Nephron progenitor cell (in vitro differentiated cells): ENCODE measurements around the gene INPP5J.
A peak's percentile ranks its signal among the peaks of the same experiment; 100 is the strongest.

Experiments
- DNase-seq: peaks from one replicate; pipeline ENCODE4 v3.0.0; 2021
- H3K27ac Mint-ChIP-seq: 2 replicates; pipeline ENCODE4 v1.8.0; 2021; ENCODE audit warnings: mild to moderate bottlenecking, moderate library complexity, mixed read lengths
- H3K27me3 Mint-ChIP-seq: 2 replicates; pipeline ENCODE4 v1.8.0; 2021; ENCODE audit warnings: mild to moderate bottlenecking, low read depth, mixed read lengths; ENCODE audit not compliant: poor library complexity
- H3K36me3 Mint-ChIP-seq: 2 replicates; pipeline ENCODE4 v1.8.0; 2021; ENCODE audit warnings: low read depth, mixed read lengths
- H3K4me1 Mint-ChIP-seq: 2 replicates; pipeline ENCODE4 v1.8.0; 2021; ENCODE audit warnings: mixed read lengths
- H3K4me3 Mint-ChIP-seq: 2 replicates; pipeline ENCODE4 v1.8.0; 2021; ENCODE audit warnings: mild to moderate bottlenecking, moderate library complexity, mixed read lengths
- H3K9me3 Mint-ChIP-seq: 2 replicates; pipeline ENCODE4 v1.8.0; 2021; ENCODE audit warnings: mild to moderate bottlenecking, moderate library complexity, mixed read lengths
- CTCF ChIP-seq: fragments of 200-600 bp; sonication (generic); IDR thresholded peaks from 2 replicates; pipeline ENCODE4 v1.5.0; 2021; ENCODE audit warnings: antibody characterized with exemption

INPP5J gene

GRCh38 chr22:31178859-31179258 is 56.1 kb downstream of the INPP5J start:
- H3K36me3 Mint-ChIP-seq, result peaks cover 63% of the 10 kb centered on the region
- no peaks in the 10 kb centered on the region for H3K27me3 Mint-ChIP-seq
- TF ChIP-seq CTCF, result no peak
- peaks cover 9% of the 10 kb centered on the region for H3K4me1 Mint-ChIP-seq
- no peak overlapping the region for H3K4me3 Mint-ChIP-seq
- H3K27ac Mint-ChIP-seq, result no peak overlapping the region
- H3K9me3 Mint-ChIP-seq, result peaks cover 16% of the 10 kb centered on the region
- no peak for DNase-seq

DNA sequence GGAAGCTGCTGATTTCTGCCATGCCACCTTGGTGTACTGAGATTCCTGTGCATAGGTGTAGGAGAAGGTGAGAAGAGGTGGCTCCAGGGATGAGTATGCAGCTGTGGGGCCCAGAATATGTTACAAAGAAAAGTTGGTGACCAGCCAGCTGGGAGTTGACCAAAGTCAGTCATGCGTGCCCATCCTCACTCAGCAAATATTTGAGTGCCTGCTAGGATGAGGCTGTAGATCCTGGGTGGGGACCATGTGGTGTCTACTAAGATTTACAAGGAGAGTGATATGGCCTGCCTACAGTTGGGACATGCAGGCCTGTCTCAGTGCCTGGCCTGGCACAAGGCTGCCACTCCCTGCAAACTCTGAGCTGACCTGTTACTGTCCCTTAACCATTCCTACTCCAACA is 56.6 kb downstream of the INPP5J start:
- H3K27ac Mint-ChIP-seq, result no peak overlapping the region
- H3K27me3 Mint-ChIP-seq, result no peaks in the 10 kb centered on the region
- peaks cover 9% of the 10 kb centered on the region for H3K4me1 Mint-ChIP-seq

GRCh38 chr22:31184015-31184414 is 61.2 kb downstream of the INPP5J start:
- Mint-ChIP-seq H3K27ac (no peak overlapping the region), H3K36me3 (peaks cover 77% of the 10 kb centered on the region), H3K4me1 (peaks cover 5% of the 10 kb centered on the region), H3K9me3 (peaks cover 26% of the 10 kb centered on the region), H3K4me3 (no peak overlapping the region), H3K27me3 (no peaks in the 10 kb centered on the region)
- TF ChIP-seq CTCF, result no peak
- no peak for DNase-seq

More for the DNA sequence above, 56.6 kb downstream of the INPP5J start:
- no peak overlapping the region for H3K4me3 Mint-ChIP-seq
- H3K36me3 Mint-ChIP-seq, result peaks cover 65% of the 10 kb centered on the region
- DNase-seq, result peak; percentile 4
- no peak for TF ChIP-seq CTCF
- peaks cover 19% of the 10 kb centered on the region for H3K9me3 Mint-ChIP-seq
